Kasumi-1 (cell line): Measurements from ENCODE around the gene CYTL1.
"Not testable (repeated sequence)": the region's sequence is repeated elsewhere in the genome, so short reads cannot be mapped to it uniquely, and the experiment has no call there.

ENCODE experiments used
- DNase-seq, 2 experiments: peaks; one replicate each; lab custom pipeline; 2025; lab: John Stamatoyannopoulos, UW

The CYTL1 gene

GRCh38 chr4:5033281-5033841 is 14.1 kb upstream of the CYTL1 start:
- peak; percentile 57 to 65 for DNase-seq

DNA sequence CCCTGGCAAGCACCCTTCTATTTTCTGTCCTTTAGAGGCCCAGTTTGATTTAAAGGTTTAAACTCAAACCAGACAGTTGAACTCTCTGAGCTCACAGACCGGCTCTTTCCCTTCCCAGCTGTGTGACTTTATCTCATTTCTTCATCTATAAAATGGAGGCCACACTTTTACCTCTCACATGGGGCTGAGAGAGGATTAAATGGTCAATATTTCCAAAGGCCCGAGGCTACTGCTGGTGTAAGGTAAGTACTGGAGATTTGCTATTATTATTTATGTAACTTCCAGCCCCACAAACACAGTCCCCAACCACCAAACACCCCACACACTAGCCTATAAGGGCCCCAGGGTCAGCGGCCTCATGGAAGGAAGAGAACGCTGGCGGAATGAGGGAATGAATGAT is 13.6 kb upstream of the CYTL1 start:
- no peak for DNase-seq

DNA sequence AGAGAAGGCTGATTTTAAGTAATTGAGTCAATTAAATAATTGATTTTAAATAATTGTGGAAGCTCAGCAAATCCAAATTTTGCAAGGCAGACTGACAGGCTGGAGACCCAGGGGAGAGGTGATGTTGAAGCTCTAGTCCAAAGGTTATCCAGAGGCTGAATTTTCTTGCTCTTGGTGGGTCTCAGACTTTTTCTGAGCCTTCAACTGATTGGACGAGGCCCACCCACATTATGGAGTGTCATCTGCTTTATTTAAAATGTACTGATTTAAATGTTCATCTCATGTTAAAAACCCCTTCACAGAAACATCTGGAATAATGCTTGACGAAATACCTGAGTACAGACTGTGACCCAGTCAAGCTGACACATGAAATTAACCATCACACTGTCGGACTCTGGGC is 11.7 kb upstream of the CYTL1 start:
- no peak for DNase-seq

DNA sequence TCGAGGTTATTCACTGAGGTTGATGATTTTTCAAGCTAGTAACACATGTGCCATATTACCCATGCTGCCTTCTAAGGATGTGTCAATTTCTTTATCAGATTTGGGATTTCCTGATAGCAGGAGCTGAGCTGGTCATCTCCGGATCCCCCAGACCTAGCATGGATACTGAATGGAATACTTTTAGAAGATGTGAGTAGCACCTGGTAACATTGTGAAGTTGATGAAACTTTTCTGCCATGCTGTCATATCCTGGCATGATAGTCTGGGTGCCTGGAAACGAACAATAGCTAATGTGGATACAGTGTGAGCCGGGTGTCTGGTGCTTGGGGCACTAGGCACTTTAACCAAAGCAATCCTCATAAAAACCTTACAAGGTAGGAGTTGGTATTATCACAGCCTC is 11.0 kb upstream of the CYTL1 start:
- no peak for DNase-seq

- no peak for DNase-seq
These were observed 10.2 kb upstream of the CYTL1 start for GRCh38 chr4:5029447-5029846.

GRCh38 chr4:5028480-5028879 is 9.2 kb upstream of the CYTL1 start:
- no peak for DNase-seq

DNA sequence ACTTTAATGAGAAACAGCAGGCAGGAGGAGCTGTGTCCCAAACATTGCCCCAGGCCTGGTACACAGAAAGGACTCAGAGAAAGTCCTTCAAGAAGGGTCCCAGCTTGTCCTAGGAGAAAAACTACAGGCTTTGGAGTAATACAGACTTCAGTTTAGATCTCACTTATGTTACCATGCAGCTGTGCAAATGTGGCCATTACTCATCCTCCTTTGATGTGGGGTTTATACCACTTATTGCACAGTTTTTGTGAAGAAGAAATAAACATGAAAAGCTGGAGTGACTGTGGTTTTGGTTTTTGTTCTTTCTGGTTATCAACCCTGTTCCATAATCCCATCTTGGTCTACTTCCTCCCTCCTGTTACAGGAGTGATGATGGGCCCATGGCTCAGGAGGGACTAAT is 8.1 kb upstream of the CYTL1 start:
- no peak for DNase-seq

DNA sequence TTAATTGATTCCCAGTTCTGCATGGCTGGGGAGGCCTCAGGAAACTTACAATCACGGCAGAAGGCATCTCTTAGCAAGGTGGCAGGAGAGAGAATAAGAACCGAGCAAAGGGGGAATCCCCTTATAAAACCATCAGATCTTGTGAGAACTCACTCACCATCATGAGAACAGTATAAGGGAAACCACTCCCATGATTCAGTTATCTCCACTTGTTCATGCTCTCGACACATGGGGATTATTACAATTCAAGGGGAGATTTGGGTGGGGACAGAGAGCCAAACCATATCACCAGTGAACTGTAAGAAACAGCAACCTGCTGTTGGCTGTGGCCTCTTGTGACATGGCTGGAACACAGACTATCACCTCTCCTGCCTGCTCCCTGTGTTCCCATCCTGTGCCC is 7.1 kb upstream of the CYTL1 start:
- no peak for DNase-seq

GRCh38 chr4:5024673-5025072 is 5.4 kb upstream of the CYTL1 start:
- DNase-seq, result no peak

- DNase-seq, result no peak
These were observed 2.3 kb upstream of the CYTL1 start for GRCh38 chr4:5021546-5021945.

DNA sequence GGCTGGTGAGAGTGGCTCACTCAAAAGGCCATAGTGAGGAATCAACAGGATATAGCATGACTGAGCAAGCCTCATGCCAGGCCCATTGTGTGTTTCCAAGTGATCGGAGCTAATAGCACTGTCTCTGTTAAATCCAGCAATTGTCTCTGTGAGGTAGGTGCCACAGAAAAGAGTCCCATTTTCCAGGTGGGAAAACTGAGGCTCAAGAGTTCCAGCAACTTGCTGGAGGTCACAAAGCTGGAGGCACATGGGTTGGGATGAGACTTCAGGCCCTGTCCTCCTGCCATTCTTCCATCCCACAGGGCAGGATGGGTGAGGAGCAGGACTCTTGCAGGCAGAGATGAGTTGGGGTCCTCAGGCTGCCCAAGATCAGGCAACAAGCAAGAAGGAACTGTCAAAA is 1.1 kb upstream of the CYTL1 start:
- DNase-seq, result no peak

GRCh38 chr4:5019796-5020195 is 538 bp upstream of the CYTL1 start:
- DNase-seq, result no peak

DNA sequence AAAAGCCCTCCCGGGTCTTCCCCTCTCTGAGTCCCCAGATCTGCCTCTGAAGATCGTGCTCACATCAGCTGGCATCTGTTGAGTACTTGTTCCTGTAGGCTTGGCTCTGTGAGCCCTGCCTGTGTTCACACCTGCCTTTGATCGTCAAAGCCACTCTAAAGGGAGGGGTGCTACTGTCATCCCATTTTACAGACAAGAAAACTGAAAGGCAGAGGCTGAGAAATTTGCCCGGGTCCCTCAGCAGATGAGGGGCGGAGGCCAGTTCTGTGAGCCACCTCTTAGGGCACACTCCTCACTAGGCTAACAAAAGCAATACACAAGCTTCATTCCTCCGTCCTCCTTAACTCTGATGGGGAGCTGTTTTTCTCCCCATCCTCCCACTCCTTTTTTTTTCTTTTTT is 655 bp downstream of the CYTL1 start:
- peak in 1 of 2 experiments; percentile 32 for DNase-seq

- DNase-seq, result peak; percentile 38 to 66
These were observed 1.2 kb downstream of the CYTL1 start for GRCh38 chr4:5018096-5018495.

- no peak for DNase-seq
These were observed 5.1 kb downstream of the CYTL1 start for GRCh38 chr4:5014007-5014682.

- DNase-seq, result no peak
These were observed 6.3 kb downstream of the CYTL1 start for GRCh38 chr4:5012958-5013357.

- no peak for DNase-seq
These were observed 6.9 kb downstream of the CYTL1 start for GRCh38 chr4:5012244-5012898.

DNA sequence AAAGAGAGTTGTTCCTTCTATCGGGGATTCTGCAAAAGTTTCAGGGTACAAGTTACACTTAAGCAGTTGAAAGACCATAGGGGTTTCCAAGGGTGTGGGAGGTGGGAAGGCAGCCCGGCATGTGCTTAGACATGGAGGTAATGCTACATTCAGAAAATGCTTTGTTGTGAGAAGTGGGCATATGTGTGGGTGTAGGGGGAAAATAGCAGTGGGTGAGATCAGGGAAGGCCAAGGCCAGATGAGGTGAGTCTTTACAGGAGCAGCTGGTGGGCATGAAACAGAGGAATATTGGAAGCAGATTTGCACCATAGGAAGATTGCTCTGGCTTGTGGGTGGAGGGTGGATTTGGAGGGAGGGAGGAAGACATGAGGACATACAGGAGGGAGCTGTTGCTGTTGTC is 8.3 kb downstream of the CYTL1 start:
- no peak for DNase-seq

DNA sequence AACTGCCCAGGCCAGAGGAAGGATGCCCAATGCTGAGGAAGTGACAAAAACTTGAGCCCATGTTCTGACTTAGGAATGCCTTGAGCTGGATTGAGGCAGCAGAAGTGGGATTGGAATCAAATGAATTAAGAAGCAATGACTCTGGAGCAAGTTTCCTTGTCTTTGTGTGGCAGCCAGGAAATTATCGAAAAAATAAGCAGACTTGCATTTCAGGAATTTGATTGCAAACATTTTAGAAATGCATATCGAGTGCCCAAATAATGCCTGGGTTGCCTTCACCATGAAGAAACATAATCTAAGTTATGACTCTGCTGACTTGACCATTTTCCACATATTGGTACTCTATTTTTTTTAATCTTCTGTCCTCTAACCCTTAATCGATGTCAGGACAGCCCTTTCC is 9.5 kb downstream of the CYTL1 start:
- DNase-seq, result no peak

GRCh38 chr4:5006932-5007331 is 12.3 kb downstream of the CYTL1 start:
- not testable (repeated sequence) for DNase-seq

GRCh38 chr4:5004496-5004895 is 14.8 kb downstream of the CYTL1 start:
- DNase-seq, result no peak

DNA sequence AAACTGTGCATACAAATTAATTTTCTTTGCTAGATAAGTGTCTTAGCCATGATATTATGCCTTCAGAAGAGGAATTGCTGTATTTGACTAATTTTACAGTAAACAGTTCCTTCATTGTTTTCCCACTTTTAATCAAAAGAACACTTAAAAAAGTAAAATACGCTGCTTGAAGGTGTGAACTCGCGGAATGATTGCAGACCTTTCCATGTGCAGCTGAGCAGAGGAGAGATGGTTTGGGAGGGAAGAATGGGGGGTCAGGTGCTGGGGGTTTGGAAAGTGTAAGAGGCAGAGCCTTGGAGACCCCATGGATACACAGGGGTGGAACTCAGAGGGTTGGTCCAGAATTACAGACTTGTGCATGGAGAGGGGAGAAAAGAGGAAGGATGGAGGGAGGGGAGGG is 15.3 kb downstream of the CYTL1 start:
- DNase-seq, result no peak

DNA sequence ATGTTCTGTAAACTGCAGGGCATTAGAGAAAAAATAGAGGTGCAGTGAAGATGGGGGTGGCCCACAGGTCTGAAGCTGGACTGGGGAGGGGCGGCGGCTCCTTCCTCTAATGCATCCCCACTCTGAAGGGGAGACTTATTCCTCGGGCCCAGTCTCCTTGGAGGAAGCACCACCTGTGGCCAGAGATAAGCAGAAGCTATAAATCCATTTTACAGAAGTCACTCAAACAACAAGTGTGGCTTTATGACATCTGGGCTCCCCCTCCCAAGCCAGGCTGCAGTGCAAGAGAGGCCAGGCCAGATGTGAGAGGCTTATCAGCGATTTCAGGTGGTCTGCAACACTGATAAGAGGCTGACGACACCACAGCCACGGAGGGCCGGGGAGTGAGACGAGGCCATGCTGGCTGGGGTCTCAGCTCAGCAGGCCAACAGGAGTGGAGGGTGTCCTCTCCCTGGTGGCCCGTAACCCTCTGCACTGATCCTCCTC is 15.8 kb downstream of the CYTL1 start:
- no peak for DNase-seq

- not testable (repeated sequence) for DNase-seq
These were observed 17.6 kb downstream of the CYTL1 start for GRCh38 chr4:5001641-5002040.
